Neuronal stem cell (in vitro differentiated cells): Measurements from ENCODE around the gene TRAK1.

Experiments
- DNase-seq: peaks from one replicate; pipeline ENCODE4 v3.0.0-alpha.2; 2013; ENCODE audit warnings: low spot score
- H2AFZ ChIP-seq: one replicate; pipeline ENCODE4 v1.6.1; 2013; ENCODE audit warnings: mild to moderate bottlenecking, low read length, inconsistent platforms
- H2AK5ac ChIP-seq: 2 replicates; pipeline ENCODE4 v1.6.1; 2013; ENCODE audit warnings: low read depth, mild to moderate bottlenecking, inconsistent platforms, low read length, moderate library complexity, mixed read lengths
- H2BK120ac ChIP-seq: 2 replicates; pipeline ENCODE4 v1.6.1; 2013; ENCODE audit warnings: low read depth, mild to moderate bottlenecking, inconsistent platforms, low read length, moderate library complexity, mixed read lengths
- H2BK12ac ChIP-seq: one replicate; pipeline ENCODE4 v1.6.1; 2013; ENCODE audit warnings: low read length, inconsistent platforms
- H2BK15ac ChIP-seq: 2 replicates; pipeline ENCODE4 v1.6.1; 2013; ENCODE audit warnings: mild to moderate bottlenecking, low read length, inconsistent platforms, mixed read lengths
- H2BK5ac ChIP-seq: one replicate; pipeline ENCODE4 v1.6.1; 2013; ENCODE audit warnings: inconsistent platforms, mild to moderate bottlenecking, low read length, moderate library complexity
- H3K14ac ChIP-seq: one replicate; pipeline ENCODE4 v1.6.1; 2013; ENCODE audit warnings: low read length, inconsistent platforms
- H3K18ac ChIP-seq: 2 replicates; pipeline ENCODE4 v1.6.1; 2013; ENCODE audit warnings: low read length, inconsistent platforms
- H3K23ac ChIP-seq: 2 replicates; pipeline ENCODE4 v1.6.1; 2013; ENCODE audit warnings: low read depth, mild to moderate bottlenecking, mixed read lengths, low read length, inconsistent platforms; ENCODE audit not compliant: poor library complexity
- H3K27ac ChIP-seq: replicated peaks from 3 replicates; pipeline ENCODE4 v1.5.1; 2013; ENCODE audit warnings: low read length, inconsistent platforms
- H3K27me3 ChIP-seq, 3 experiments: 2 replicates each; pipeline ENCODE4 v1.6.1; 2013; ENCODE audit warnings: low read length in 3 of 3, mild to moderate bottlenecking in 2 of 3, inconsistent platforms in 1 of 3, low read depth in 1 of 3, mixed read lengths in 1 of 3, moderate library complexity in 1 of 3; ENCODE audit not compliant: control insufficient read depth in 3 of 3, insufficient read depth in 3 of 3
- H3K36me3 ChIP-seq, 2 donors: replicated peaks in 1 of 2; 2 replicates each; pipeline ENCODE4 v1.6.1; 2013; ENCODE audit warnings: low read length in 2 of 2; ENCODE audit not compliant: control insufficient read depth in 2 of 2, insufficient read depth in 2 of 2
- H3K4ac ChIP-seq: 2 replicates; pipeline ENCODE4 v1.6.1; 2013; ENCODE audit warnings: inconsistent platforms, mild to moderate bottlenecking, low read length, moderate library complexity
- H3K4me1 ChIP-seq, 2 donors: 1 replicate in 1 of 2; 2 replicates in 1 of 2; pipeline ENCODE4 v1.6.1; 2013; ENCODE audit warnings: low read length in 2 of 2, low read depth in 1 of 2; ENCODE audit not compliant: control insufficient read depth in 2 of 2, insufficient read depth in 1 of 2
- H3K4me2 ChIP-seq: one replicate; pipeline ENCODE4 v1.6.1; 2013; ENCODE audit warnings: mild to moderate bottlenecking, low read length, inconsistent platforms; ENCODE audit not compliant: insufficient read depth, poor library complexity, severe bottlenecking
- H3K4me3 ChIP-seq, 2 donors: 2 replicates each; pipeline ENCODE4 v1.5.1; 2013; ENCODE audit warnings: low read length in 2 of 2, mild to moderate bottlenecking in 2 of 2, inconsistent platforms in 1 of 2, moderate library complexity in 1 of 2
- H3K79me1 ChIP-seq: one replicate; pipeline ENCODE4 v1.6.1; 2013; ENCODE audit warnings: low read depth, mild to moderate bottlenecking, inconsistent platforms, low read length, moderate library complexity
- H3K9ac ChIP-seq: one replicate; pipeline ENCODE4 v1.6.1; 2013; ENCODE audit warnings: mild to moderate bottlenecking, low read depth, low read length, inconsistent platforms; ENCODE audit not compliant: poor library complexity
- H3K9me3 ChIP-seq, 2 donors: replicated peaks in 1 of 2; 2 replicates each; pipeline versions ENCODE3 to v1.6.1; 2013; ENCODE audit warnings: low read length in 2 of 2, mild to moderate bottlenecking in 2 of 2, inconsistent platforms in 1 of 2, low read depth in 1 of 2, mixed read lengths in 1 of 2, moderate library complexity in 1 of 2; ENCODE audit not compliant: control insufficient read depth in 2 of 2, insufficient read depth in 1 of 2
- H4K8ac ChIP-seq: one replicate; pipeline ENCODE4 v1.6.1; 2013; ENCODE audit warnings: low read depth, mild to moderate bottlenecking, inconsistent platforms, low read length, moderate library complexity
- H4K91ac ChIP-seq: one replicate; pipeline ENCODE4 v1.6.1; 2013; ENCODE audit warnings: low read length, low read depth, mild to moderate bottlenecking, inconsistent platforms; ENCODE audit not compliant: poor library complexity
- WGBS, 2 donors: extraction: QIAGEN DNeasy Blood & Tissue Kit; methylation state at CpG; one replicate each; pipeline ENCODE4 v1.1.7; 2013; ENCODE audit warnings: missing lambda C conversion rate in 2 of 2, mixed read lengths in 1 of 2; ENCODE audit not compliant: insufficient read length in 2 of 2, insufficient replicate concordance in 1 of 2; ENCODE audit errors: extremely low coverage in 2 of 2; 5-methylcytosine and 5-hydroxymethylcytosine counted together

TRAK1 gene

DNA sequence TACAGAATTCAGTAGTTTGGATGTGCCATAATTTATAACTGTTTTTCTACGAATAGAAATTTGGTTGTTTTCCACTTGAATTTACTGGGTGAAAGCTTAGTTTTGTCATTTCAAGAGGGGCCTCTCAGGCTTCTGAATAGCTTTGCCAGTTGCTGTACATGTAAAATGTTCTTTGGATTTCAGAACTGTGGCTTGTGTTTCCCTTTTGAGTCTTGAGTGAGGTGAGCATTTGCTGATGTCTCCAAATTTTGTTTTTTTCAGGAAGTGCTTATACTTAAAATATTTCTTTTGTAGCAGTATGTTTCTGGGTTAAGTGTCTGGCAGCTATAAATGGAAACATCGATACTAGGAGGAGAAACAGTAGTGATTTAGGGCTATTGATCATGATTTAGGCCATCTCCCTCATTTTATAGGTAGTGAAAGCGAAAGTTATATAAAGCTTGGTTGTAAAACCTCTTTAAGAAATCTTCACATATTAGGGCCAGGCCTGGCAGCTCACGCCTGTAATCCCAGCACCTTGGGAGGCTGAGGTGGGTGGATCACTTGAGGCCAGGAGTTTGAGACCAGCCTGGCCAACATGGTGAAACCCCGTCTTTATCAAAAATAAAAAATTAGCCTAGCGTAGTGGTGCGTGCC lies 9.2 kb upstream of the TRAK1 start:
- Histone ChIP-seq H3K23ac (no peak overlapping the region), H3K4me3 (no peak overlapping the region), H2BK15ac (no peak overlapping the region), H3K36me3 (peaks cover 0 to 8% of the 10 kb centered on the region in 2 donors), H3K4me2 (no peak overlapping the region), H4K91ac (no peak overlapping the region), H3K9ac (no peak overlapping the region), H2AK5ac (no peak overlapping the region), H3K9me3 (peaks cover 8 to 11% of the 10 kb centered on the region in 2 donors), H3K4me1 (peaks cover 2 to 7% of the 10 kb centered on the region in 2 donors), H2BK12ac (no peak overlapping the region), H2BK120ac (no peak overlapping the region), H3K4ac (no peak overlapping the region), H3K14ac (no peak overlapping the region), H3K18ac (no peak overlapping the region), H2AFZ (no peak overlapping the region), H4K8ac (no peak overlapping the region), H3K79me1 (peaks cover 2% of the 10 kb centered on the region), H3K27me3 (no peaks in the 10 kb centered on the region), H3K27ac (no peak overlapping the region), H2BK5ac (no peak overlapping the region)
- DNase-seq: no peak
- no CpG with 5 or more reads among the region's 7 CpGs for WGBS, 2 donors

DNA sequence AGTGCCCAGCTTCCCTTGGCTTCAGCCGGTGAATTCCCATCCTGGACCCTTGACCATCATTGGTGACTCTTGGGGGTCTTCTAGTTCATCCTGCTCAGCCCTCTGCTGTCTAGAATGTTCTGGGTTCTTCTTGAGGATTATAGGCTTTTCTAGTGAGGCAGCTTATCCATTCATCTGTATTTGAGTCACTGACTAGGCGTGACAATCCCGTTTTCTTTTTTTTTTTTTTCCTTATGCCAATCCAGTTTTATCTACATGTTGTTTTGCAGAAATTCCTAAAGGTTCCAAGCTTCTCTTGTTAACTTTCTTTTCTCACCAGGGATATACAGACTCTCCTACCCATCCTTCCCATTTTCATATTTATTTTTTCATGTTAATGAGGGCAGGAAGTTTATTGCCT lies 6.6 kb upstream of the TRAK1 start:
- Histone ChIP-seq H2AK5ac (no peak overlapping the region), H3K27me3 (no peaks in the 10 kb centered on the region), H3K4ac (no peak overlapping the region), H3K4me3 (no peak overlapping the region), H3K14ac (no peak overlapping the region), H3K27ac (no peak overlapping the region), H2BK5ac (no peak overlapping the region), H2BK12ac (no peak overlapping the region), H3K18ac (no peak overlapping the region), H3K79me1 (no peaks in the 10 kb centered on the region), H3K9me3 (peaks cover 0 to under 1% of the 10 kb centered on the region in 2 donors), H2AFZ (no peak overlapping the region), H4K8ac (no peak overlapping the region), H3K4me2 (no peak overlapping the region), H2BK15ac (no peak overlapping the region), H3K9ac (no peak overlapping the region), H4K91ac (no peak overlapping the region), H3K36me3 (peaks cover 4 to 34% of the 10 kb centered on the region in 2 donors), H3K4me1 (peaks cover 2 to 16% of the 10 kb centered on the region in 2 donors), H3K23ac (no peak overlapping the region), H2BK120ac (no peak overlapping the region)
- WGBS, 2 donors: no CpG with 5 or more reads among the region's 3 CpGs
- no peak for DNase-seq

DNA sequence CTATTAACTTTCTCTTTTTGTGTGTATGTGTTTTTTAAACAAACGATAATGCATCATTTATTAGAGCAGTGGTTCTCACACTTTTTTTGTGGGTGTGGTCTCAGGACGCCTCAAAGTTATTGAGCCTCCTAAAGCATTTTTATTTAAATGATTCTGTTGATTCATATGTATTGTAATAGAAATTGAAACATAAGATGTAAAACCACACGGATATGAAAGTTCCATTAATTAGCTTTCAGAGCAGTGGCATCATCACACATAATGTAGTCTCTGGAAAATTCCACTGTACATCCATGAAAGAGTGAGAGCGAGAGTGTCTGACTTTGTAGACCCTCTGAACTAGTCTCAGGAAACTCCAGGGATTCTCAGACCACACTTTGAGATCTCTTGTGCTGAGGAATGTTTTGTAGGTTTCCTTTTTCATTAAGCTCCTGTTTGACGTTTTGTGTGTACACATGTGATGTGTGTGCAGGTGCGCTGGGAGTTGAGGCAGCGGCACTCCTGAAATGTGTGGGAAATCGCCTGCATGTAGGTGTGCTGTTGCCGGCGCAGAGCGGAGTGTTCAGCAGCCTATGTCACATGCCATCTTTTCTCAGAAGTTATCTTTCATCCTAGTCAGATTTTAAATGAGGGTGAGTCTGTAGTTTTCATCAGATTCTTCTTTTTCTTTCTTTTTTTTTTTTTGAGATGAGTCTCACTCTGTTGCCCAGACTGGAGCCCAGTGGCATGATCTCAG lies 5.3 kb upstream of the TRAK1 start:
- Histone ChIP-seq H2BK15ac (no peak overlapping the region), H2AK5ac (no peak overlapping the region), H2BK120ac (no peak overlapping the region), H3K23ac (no peak overlapping the region), H2BK12ac (no peak overlapping the region), H3K18ac (no peak overlapping the region), H3K4me2 (no peak overlapping the region), H3K36me3 (peaks cover 9 to 46% of the 10 kb centered on the region in 2 donors), H3K27me3 (no peaks in the 10 kb centered on the region), H3K9me3 (peaks cover 0 to 9% of the 10 kb centered on the region in 2 donors), H3K4me3 (no peak overlapping the region), H3K27ac (no peak overlapping the region), H2BK5ac (no peak overlapping the region), H3K14ac (no peak overlapping the region), H2AFZ (no peak overlapping the region), H3K4ac (no peak overlapping the region), H4K91ac (no peak overlapping the region), H4K8ac (no peak overlapping the region), H3K4me1 (peaks cover 0 to 9% of the 10 kb centered on the region in 2 donors), H3K9ac (no peak overlapping the region), H3K79me1 (no peaks in the 10 kb centered on the region)
- no CpG with 5 or more reads among the region's 11 CpGs for WGBS, 2 donors
- no peak for DNase-seq

DNA sequence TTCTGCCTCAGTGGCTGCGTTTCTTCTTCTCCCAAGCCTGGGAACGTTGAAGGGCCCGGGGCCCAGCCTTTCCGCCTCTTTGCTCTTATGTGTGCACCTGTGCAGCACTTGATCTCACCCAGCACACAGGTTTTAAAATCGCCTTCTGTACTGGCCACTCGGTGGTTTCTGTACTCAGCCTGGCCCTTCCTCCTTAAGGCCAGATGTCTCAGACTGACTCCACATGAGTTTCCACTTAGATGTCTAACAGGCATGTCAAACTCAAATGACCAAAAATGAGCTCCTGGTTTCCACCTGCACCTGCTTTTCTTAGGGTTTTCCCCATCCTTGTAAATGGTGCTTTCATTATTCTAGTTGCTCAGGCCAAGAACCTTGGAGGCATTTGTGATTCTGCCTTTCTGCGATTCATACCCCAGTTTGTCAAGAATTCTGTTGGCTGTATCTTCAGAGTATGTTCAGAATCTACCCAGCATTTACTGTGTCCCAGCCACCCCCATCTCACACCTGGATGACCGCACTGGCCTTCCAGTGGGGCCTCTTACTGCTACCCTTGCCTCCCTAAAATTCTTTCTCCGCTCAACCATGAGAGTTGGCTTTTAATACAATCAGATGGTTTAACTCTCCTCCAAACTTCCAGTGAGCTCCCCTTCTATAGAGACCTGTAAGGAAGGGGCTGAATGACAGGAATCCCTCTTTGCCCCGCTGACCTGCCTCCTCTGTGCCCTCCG lies 2.2 kb upstream of the TRAK1 start:
- DNase-seq: no peak
- Histone ChIP-seq H3K79me1 (no peaks in the 10 kb centered on the region), H2BK12ac (no peak overlapping the region), H3K4me2 (no peak overlapping the region), H3K27me3 (no peaks in the 10 kb centered on the region), H3K4me3 (no peak overlapping the region), H3K9ac (no peak overlapping the region), H2BK15ac (no peak overlapping the region), H4K91ac (no peak overlapping the region), H3K18ac (no peak overlapping the region), H3K14ac (no peak overlapping the region), H3K36me3 (peaks cover 9 to 72% of the 10 kb centered on the region in 2 donors), H3K23ac (no peak overlapping the region), H3K9me3 (peaks cover 3 to 21% of the 10 kb centered on the region in 2 donors), H3K4me1 (peaks cover 0 to 9% of the 10 kb centered on the region in 2 donors), H3K27ac (no peak overlapping the region), H2BK120ac (no peak overlapping the region), H3K4ac (no peak overlapping the region), H2AK5ac (no peak overlapping the region), H2AFZ (no peak overlapping the region), H2BK5ac (no peak overlapping the region), H4K8ac (no peak overlapping the region)
- WGBS, 2 donors: no CpG with 5 or more reads among the region's 11 CpGs
